ENCODE data around the gene KCTD13.
"Not testable (repeated sequence)": the region's sequence is repeated elsewhere in the genome, so short reads cannot be mapped to it uniquely, and the experiment has no call there.

Gene KCTD13

GRCh38 chr16:29943846-29944799, 18.1 kb upstream of the KCTD13 start:
- no peak for DNase-seq (ENCODE audit: low read depth)

GRCh38 chr16:29940656-29941055, 14.6 kb upstream of the KCTD13 start:
- no peak for DNase-seq (ENCODE audit: low read depth)

- not testable (repeated sequence) for DNase-seq (ENCODE audit: low read depth)
Measured at GRCh38 chr16:29931750-29932149, 5.7 kb upstream of the KCTD13 start.

GRCh38 chr16:29927070-29927905, 1.3 kb upstream of the KCTD13 start:
- no peak for DNase-seq (ENCODE audit: low read depth)

- DNase-seq (ENCODE audit: low read depth) = no peak
Measured at GRCh38 chr16:29926711-29927052, 656 bp upstream of the KCTD13 start.

- DNase-seq (ENCODE audit: low read depth) = no peak
Measured at GRCh38 chr16:29925105-29925756, 795 bp downstream of the KCTD13 start.

- DNase-seq (ENCODE audit: low read depth) = no peak
Measured at GRCh38 chr16:29922986-29923501, 3.0 kb downstream of the KCTD13 start.

- DNase-seq (ENCODE audit: low read depth) = no peak
Measured at GRCh38 chr16:29922326-29922725, 3.7 kb downstream of the KCTD13 start.

GRCh38 chr16:29921034-29921385, 5.0 kb downstream of the KCTD13 start:
- no peak for DNase-seq (ENCODE audit: low read depth)

GRCh38 chr16:29920288-29921033, 5.6 kb downstream of the KCTD13 start:
- DNase-seq (ENCODE audit: low read depth) = no peak

GRCh38 chr16:29916979-29917378, 9.0 kb downstream of the KCTD13 start:
- no peak for DNase-seq (ENCODE audit: low read depth)

GRCh38 chr16:29915590-29916247, 10.3 kb downstream of the KCTD13 start:
- DNase-seq (ENCODE audit: low read depth) = no peak

- no peak for DNase-seq (ENCODE audit: low read depth)
Measured at GRCh38 chr16:29913514-29913913, 12.5 kb downstream of the KCTD13 start.

GRCh38 chr16:29912087-29912486, 13.9 kb downstream of the KCTD13 start:
- no peak for DNase-seq (ENCODE audit: low read depth)

GRCh38 chr16:29911676-29912010, 14.4 kb downstream of the KCTD13 start:
- DNase-seq (ENCODE audit: low read depth) = no peak

- no peak for DNase-seq (ENCODE audit: low read depth)
Measured at GRCh38 chr16:29910819-29911675, 15.0 kb downstream of the KCTD13 start.

- DNase-seq (ENCODE audit: low read depth) = not testable (repeated sequence)
Measured at GRCh38 chr16:29909851-29910250, 16.2 kb downstream of the KCTD13 start.

- DNase-seq (ENCODE audit: low read depth) = no peak
Measured at GRCh38 chr16:29909391-29909790, 16.6 kb downstream of the KCTD13 start.

GRCh38 chr16:29908719-29909220, 17.3 kb downstream of the KCTD13 start:
- DNase-seq (ENCODE audit: low read depth) = no peak

- DNase-seq (ENCODE audit: low read depth) = no peak
Measured at GRCh38 chr16:29907973-29908372, 18.1 kb downstream of the KCTD13 start.
